ENCODE data around the gene ARHGAP26.
"Not testable (repeated sequence)": the region's sequence is repeated elsewhere in the genome, so short reads cannot be mapped to it uniquely, and the experiment has no call there.

Gene ARHGAP26

DNA sequence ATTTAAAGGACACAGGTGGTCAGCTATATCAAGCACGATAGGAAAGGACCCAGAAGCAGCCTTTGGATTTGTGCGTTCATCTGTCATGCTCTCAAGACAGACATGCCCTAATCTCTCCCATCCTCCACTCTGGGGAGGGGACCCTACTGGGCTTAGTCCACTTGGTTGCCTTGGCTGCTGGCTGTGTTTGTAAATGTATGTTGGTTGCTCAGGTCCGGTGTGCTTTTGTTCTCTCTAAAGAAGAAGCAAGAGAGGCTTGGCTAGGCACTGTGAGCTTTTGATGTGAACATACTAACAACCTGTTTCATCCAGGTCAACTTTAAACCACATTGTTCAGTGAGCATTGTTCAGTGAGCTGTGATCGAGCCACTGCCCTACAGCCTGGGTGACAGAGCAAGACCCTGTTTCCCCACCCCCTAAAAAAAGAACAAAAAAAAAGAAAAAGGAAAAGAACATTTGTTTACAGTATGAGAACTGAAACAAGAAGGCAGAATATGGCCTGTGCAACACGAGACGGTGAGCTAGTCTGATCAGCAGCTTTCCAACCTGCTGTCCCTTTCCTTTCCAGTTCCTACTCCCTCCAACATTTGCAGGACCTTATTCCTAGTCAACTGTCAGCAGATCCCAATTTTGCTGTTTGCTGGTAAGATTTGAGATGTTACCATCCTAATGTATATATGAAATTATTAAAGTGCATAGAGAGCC is 228.3 kb downstream of the ARHGAP26 start:
- no peak for TF ChIP-seq JUND (IDR thresholded peaks at IDR 0.05; ENCODE audit: low read depth)
- in situ Hi-C loops (cut with HindIII; ENCODE audit: low pct_unique_long_range_greater_than_20kb, low sequenced_read_pairs), result no loop called here
- DNase-seq (ENCODE audit: low read depth in 1 of 2, low spot score in 1 of 2), result no peak

DNA sequence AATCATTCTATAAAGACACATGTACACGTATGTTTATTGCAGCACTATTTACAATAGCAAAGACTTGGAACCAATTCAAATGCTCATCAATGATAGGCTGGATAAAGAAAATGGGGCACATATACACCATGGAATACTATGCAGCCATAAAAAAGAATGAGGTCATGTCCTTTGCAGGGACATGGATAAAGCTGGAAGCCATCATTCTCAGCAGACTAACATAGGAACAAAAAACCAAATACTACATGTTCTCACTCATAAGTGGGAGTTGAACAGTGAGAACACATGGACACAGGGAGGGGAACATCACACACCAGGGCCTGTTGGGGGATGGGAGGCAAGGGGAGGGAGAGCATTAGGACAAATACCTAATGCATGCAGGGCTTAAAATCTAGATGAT is 230.4 kb downstream of the ARHGAP26 start:
- in situ Hi-C loops (cut with HindIII; ENCODE audit: low pct_unique_long_range_greater_than_20kb, low sequenced_read_pairs); DNase-seq (ENCODE audit: low read depth in 1 of 2, low spot score in 1 of 2): not testable (repeated sequence)

DNA sequence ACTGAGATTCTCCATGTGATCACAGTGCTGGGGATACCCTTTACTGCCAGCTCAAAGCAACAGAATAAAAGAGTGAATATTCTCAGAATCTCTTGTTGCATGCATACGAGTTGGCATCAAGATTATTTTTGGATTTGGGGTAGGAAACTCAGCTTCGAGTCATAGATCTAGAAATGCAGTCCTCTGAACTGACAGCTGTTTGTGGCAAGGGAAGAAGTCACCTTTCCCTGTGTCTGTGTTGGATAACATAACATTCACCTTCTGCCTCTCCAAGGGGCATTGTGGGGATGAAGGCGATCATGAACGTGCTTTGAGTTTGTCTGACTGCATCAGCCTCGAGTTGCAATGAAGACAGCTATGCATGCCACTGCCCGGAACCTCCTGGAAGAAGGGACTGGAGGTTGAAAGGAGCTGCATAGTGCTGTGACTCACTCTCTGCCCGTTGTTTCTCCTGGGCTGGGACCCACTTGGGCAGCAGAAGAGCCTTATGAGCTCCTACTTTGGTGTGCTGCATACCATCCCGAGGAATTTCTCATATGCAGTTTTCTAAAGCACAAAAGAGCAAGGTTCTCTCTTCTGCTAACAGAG is 231.7 kb downstream of the ARHGAP26 start:
- DNase-seq (ENCODE audit: low read depth in 1 of 2, low spot score in 1 of 2), result no peak
- TF ChIP-seq JUND (IDR thresholded peaks at IDR 0.05; ENCODE audit: low read depth), result no peak

DNA sequence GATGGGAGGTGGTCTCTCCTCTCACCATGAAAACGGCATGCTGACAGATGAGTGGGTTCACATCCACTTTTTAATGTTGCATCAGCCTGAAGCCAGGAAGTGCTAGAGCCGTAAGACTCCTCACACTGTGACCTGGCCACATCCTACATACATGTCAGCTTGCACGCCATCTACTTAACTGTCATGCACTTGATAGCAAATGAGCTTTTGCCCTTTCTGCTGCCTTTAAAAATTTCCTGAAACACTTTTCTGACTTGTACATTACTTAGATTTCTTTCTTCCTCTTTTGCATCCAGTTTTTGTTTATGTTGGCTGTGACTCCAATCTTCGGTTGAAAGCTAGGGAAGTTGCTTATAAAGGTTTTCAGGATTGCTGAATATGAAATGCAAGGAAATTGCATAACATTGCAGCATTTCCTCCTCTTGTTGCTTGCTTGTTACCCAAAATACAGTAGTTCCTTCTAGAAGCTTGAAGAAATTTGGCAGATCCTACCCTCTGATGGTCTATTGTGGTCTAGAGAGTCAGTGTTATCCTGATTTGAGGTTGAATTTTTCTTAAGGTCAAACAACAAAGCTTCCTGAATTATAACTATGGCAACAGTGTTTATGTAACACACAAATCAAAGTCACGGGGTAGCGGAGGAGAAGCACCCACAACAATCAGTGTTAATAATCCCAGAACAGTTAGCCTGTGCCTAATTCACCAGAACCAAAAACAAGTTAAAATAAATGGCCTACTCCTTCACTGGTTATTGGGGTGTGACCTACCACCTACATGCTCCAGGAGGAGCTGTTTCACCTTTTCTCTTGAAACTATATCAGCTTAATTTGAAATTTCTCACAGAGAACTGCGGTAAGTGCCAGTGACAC is 232.5 kb downstream of the ARHGAP26 start:
- DNase-seq (ENCODE audit: low read depth in 1 of 2, low spot score in 1 of 2), result peak; percentile 20 to 67
- no peak for TF ChIP-seq JUND (IDR thresholded peaks at IDR 0.05; ENCODE audit: low read depth)
- in situ Hi-C loops (cut with HindIII; ENCODE audit: low pct_unique_long_range_greater_than_20kb, low sequenced_read_pairs), result no loop called here

More for the DNA sequence above, 231.7 kb downstream of the ARHGAP26 start:
- in situ Hi-C loops (cut with HindIII; ENCODE audit: low pct_unique_long_range_greater_than_20kb, low sequenced_read_pairs), result no loop called here

DNA sequence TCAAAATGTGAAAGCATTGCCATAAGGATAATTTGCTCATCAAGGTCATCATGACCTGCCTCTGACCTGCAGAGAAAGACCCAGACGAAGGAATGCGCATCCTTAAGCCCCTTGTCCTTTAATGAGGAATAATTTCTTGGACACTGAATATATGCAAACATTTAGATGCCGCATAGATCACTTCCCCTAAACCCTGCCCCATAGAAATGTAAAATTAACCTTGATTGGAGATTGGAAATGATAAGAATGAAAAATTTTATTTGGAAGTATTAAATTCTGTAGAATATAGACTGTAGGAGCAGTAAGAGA is 233.1 kb downstream of the ARHGAP26 start:
- in situ Hi-C loops (cut with HindIII; ENCODE audit: low pct_unique_long_range_greater_than_20kb, low sequenced_read_pairs), result no loop called here
- no peak for TF ChIP-seq JUND (IDR thresholded peaks at IDR 0.05; ENCODE audit: low read depth)
- no peak for DNase-seq (ENCODE audit: low read depth in 1 of 2, low spot score in 1 of 2)

DNA sequence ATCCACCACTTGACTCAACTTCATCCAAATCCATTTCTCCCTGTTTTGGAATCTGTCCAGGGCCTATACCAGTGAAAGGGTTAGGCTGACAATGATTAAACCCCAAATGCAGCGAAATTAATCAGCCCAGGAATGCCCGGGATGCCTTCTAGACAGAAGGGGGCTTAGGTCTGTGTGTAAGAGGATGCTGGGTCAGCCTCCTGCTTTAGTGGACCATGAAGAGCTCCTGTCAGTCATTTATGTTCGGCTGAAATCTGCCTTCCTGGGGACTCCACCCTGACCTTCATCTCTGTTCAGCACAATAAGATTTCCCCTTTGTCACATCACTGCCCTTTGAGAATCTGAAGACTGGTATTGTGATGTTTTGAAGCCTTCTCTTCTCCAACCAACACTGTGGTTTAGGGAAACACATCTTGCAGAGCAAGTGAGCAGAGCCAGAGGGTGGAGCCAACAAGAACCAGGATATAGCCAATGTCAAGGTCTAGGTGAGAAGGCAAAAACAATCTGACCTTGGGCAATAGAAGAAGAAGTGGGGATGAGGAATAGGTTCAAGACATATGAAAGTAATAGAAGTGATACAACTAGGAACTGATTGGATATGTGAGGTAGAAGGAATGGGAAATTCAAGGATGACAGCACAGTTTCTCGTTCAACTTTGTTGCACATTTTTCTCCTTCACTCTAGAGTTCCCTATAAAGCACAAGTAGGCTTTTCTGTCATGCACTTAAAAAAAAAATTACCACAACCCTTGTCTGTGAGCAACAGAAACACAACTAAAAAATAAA is 234.4 kb downstream of the ARHGAP26 start:
- no peak for DNase-seq (ENCODE audit: low read depth in 1 of 2, low spot score in 1 of 2)
- no peak for TF ChIP-seq JUND (IDR thresholded peaks at IDR 0.05; ENCODE audit: low read depth)
- in situ Hi-C loops (cut with HindIII; ENCODE audit: low pct_unique_long_range_greater_than_20kb, low sequenced_read_pairs), result no loop called here

DNA sequence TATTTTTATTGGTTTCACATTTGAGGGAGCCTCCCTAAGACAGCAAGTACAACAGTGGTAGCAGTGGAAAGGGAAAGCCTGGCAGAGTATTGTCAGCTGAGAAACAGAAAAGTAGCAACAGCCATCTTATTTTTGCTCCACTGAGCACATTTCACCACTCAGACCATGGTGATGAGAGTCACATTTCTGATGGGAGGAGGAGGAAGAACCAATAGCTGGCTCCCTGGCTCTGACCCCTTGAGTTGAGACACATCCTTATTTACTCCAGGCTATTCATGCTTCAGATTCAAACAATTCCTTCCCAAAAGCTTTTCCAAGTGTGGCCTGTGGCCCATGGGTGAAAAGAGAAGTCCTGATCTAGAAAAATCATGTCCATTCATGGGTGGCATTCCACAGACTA is 236.3 kb downstream of the ARHGAP26 start:
- in situ Hi-C loops (cut with HindIII; ENCODE audit: low pct_unique_long_range_greater_than_20kb, low sequenced_read_pairs), result no loop called here
- DNase-seq (ENCODE audit: low read depth in 1 of 2, low spot score in 1 of 2), result no peak
- no peak for TF ChIP-seq JUND (IDR thresholded peaks at IDR 0.05; ENCODE audit: low read depth)

DNA sequence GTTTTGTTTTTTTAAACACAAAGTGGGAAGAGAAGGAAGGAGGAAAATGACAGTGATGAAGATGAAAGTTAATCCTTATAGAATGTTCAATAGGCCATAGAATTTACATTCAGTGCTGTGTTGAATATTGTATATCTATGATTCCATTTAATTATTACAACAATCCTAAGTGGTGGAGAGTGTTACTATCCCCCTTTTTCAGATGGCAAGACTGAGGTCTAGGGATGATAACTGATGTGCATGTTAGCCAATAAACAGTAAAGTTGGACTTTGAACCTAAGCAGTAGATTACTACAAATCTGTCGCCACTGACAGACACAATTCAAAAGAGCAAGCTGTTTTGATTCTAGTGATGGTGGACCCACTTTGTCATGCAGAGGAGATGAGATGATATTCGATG is 237.9 kb downstream of the ARHGAP26 start:
- TF ChIP-seq JUND (IDR thresholded peaks at IDR 0.05; ENCODE audit: low read depth), result no peak
- in situ Hi-C loops (cut with HindIII; ENCODE audit: low pct_unique_long_range_greater_than_20kb, low sequenced_read_pairs), result no loop called here
- no peak for DNase-seq (ENCODE audit: low read depth in 1 of 2, low spot score in 1 of 2)

DNA sequence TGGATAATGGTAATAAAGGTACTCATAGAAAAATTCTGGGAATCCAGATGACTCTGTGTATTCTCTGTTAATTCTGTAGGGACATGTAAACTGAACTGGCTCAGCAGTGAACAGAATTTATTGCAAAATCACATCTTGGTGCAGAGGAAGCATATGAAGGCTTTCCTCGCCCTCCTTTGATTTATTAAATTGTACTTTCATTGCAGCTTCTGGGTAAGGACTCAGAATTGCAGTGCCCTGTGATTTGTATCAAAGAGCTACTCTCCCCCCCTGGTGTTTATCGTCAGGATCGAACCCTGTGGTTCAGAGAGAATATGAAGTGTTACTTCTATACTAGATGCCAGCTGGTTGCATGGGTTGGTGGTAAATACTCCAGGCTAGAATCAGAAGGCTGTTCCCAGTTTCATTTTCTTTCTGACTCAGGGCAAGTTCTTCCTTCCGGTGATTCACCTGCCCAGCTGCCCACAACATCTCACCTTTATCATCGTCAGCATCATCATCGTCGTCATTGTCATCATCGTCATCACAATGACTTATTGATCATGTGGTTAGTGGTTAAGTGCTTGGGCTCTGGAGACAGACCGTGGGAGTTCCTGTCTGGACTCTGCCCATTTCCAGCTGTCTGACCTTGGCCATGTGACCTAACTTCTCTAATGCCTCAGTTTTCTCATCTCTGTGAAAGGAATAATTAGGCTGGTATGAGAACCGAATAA is 238.8 kb downstream of the ARHGAP26 start:
- no peak for TF ChIP-seq JUND (IDR thresholded peaks at IDR 0.05; ENCODE audit: low read depth)
- in situ Hi-C loops (cut with HindIII; ENCODE audit: low pct_unique_long_range_greater_than_20kb, low sequenced_read_pairs), result no loop called here
- DNase-seq (ENCODE audit: low read depth in 1 of 2, low spot score in 1 of 2), result peak in 1 of 2 experiments; percentile 25

DNA sequence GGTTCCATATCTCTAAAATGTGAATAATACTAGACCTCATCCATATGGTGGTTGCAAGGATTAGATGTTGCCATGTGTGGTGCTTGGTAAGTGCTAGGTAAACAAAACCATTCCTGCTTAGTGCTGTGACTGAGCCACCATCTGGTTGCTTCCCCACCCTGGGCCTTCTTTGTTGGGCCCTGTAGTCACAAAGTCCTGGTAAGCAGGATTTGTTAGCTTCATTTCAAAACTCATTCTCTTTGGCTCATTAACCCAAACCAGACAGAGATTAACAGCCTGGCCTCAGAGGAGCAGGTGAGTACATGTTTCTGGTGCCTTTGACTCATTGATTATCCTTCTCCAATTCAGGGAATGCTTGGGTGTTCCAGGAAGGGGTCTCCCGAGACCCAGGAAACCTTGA is 240.2 kb downstream of the ARHGAP26 start:
- in situ Hi-C loops (cut with HindIII; ENCODE audit: low pct_unique_long_range_greater_than_20kb, low sequenced_read_pairs), result no loop called here
- DNase-seq (ENCODE audit: low read depth in 1 of 2, low spot score in 1 of 2), result no peak
- no peak for TF ChIP-seq JUND (IDR thresholded peaks at IDR 0.05; ENCODE audit: low read depth)

DNA sequence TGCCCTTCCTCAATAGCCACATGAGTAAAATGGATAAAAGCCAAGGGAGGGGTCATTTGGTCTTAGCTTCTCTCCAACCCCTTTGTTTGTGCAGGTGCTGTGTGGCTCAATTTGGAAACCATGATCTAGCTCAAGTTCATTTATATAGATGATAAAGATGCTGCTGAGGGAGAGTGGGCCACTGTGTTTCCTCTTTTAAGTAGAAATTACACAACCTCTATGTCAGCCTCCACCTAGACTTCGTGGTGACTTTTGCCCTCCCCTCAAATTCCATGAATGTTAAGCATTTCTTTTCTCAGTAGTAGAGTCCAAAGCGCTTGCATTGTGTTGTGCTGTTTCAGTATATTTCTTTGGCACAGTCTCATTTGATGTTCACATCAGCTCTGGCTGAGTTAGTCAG is 241.4 kb downstream of the ARHGAP26 start:
- in situ Hi-C loops (cut with HindIII; ENCODE audit: low pct_unique_long_range_greater_than_20kb, low sequenced_read_pairs), result no loop called here
- no peak for DNase-seq (ENCODE audit: low read depth in 1 of 2, low spot score in 1 of 2)
- no peak for TF ChIP-seq JUND (IDR thresholded peaks at IDR 0.05; ENCODE audit: low read depth)

Measured in T47D (cell line).